Mesendoderm (in vitro differentiated cells): ENCODE results near the gene ITGA6.

ENCODE experiments used
- DNase-seq: peaks from one replicate; pipeline ENCODE4 v3.0.0; 2013
- H2AK5ac ChIP-seq: 2 replicates; pipeline ENCODE4 v1.6.1; 2013; ENCODE audit warnings: low read length, inconsistent platforms
- H2BK120ac ChIP-seq: 2 replicates; pipeline ENCODE4 v1.6.1; 2013; ENCODE audit warnings: low read depth, mild to moderate bottlenecking, low read length, moderate library complexity, mixed read lengths
- H2BK15ac ChIP-seq: replicated peaks from 2 replicates; pipeline ENCODE4 v1.6.1; 2013; ENCODE audit warnings: low read depth, mild to moderate bottlenecking, moderate library complexity
- H2BK5ac ChIP-seq: 2 replicates; pipeline ENCODE4 v1.6.1; 2013; ENCODE audit warnings: low read length, inconsistent platforms
- H3K18ac ChIP-seq: 2 replicates; pipeline ENCODE4 v1.6.1; 2013; ENCODE audit warnings: mild to moderate bottlenecking, low read length, mixed read lengths
- H3K23ac ChIP-seq: one replicate; pipeline ENCODE4 v1.6.1; 2013; ENCODE audit warnings: low read length
- H3K27ac ChIP-seq: 2 replicates; pipeline ENCODE4 v1.5.1; 2013; ENCODE audit warnings: low read depth, mild to moderate bottlenecking, inconsistent platforms, low read length, moderate library complexity
- H3K27me3 ChIP-seq: 2 replicates; pipeline ENCODE4 v1.6.1; 2013; ENCODE audit warnings: low read length, control low read depth, mild to moderate bottlenecking, inconsistent platforms; ENCODE audit not compliant: insufficient read depth, poor library complexity
- H3K36me3 ChIP-seq: 2 replicates; pipeline ENCODE4 v1.6.1; 2013; ENCODE audit warnings: low read length, inconsistent platforms; ENCODE audit not compliant: control insufficient read depth, insufficient read depth
- H3K4ac ChIP-seq: one replicate; pipeline ENCODE4 v1.6.1; 2013; ENCODE audit warnings: low read depth, mild to moderate bottlenecking, low read length, moderate library complexity
- H3K4me1 ChIP-seq: 2 replicates; pipeline ENCODE4 v1.6.1; 2013; ENCODE audit warnings: low read depth, low read length, inconsistent platforms; ENCODE audit not compliant: control insufficient read depth
- H3K4me2 ChIP-seq: 2 replicates; pipeline ENCODE4 v1.6.1; 2013; ENCODE audit warnings: low read length
- H3K4me3 ChIP-seq: 2 replicates; pipeline ENCODE4 v1.5.1; 2013; ENCODE audit warnings: mild to moderate bottlenecking, low read length
- H3K56ac ChIP-seq: one replicate; pipeline ENCODE4 v1.6.1; 2013; ENCODE audit warnings: low read length
- H3K79me1 ChIP-seq: 2 replicates; pipeline ENCODE4 v1.6.1; 2013; ENCODE audit warnings: low read length, inconsistent platforms
- H3K79me2 ChIP-seq: 2 replicates; pipeline ENCODE4 v1.6.1; 2013; ENCODE audit warnings: mild to moderate bottlenecking, low read length; ENCODE audit not compliant: control insufficient read depth, insufficient read depth
- H3K9ac ChIP-seq: 2 replicates; pipeline ENCODE4 v1.6.1; 2013; ENCODE audit warnings: low read length, inconsistent platforms
- H4K5ac ChIP-seq: one replicate; pipeline ENCODE4 v1.6.1; 2013; ENCODE audit warnings: low read length
- H4K8ac ChIP-seq: one replicate; pipeline ENCODE4 v1.6.1; 2013; ENCODE audit warnings: low read depth, mild to moderate bottlenecking, control low read depth, low read length, moderate library complexity
- WGBS: extraction: QIAGEN DNeasy Blood & Tissue Kit; methylation state at CpG from one replicate; pipeline ENCODE4 v1.1.7; 2013; ENCODE audit warnings: low lambda C conversion rate, missing lambda C conversion rate; ENCODE audit not compliant: insufficient coverage; ENCODE audit errors: extremely low coverage; 5-methylcytosine and 5-hydroxymethylcytosine counted together

The ITGA6 gene

GRCh38 chr2:172461591-172462372 lies 34.4 kb downstream of the ITGA6 start:
- Histone ChIP-seq H2AK5ac (no peak overlapping the region), H3K18ac (no peak overlapping the region), H3K4me2 (no peak overlapping the region), H3K23ac (no peak overlapping the region), H4K5ac (no peak overlapping the region), H3K56ac (no peak overlapping the region), H2BK5ac (no peak overlapping the region), H3K9ac (no peak overlapping the region), H3K4me3 (no peak overlapping the region), H3K4me1 (no peaks in the 10 kb centered on the region), H3K36me3 (no peaks in the 10 kb centered on the region), H3K4ac (no peak overlapping the region), H2BK15ac (no peak overlapping the region), H3K27me3 (no peaks in the 10 kb centered on the region), H3K79me1 (no peaks in the 10 kb centered on the region), H3K79me2 (no peaks in the 10 kb centered on the region), H4K8ac (no peak overlapping the region), H2BK120ac (no peak overlapping the region), H3K27ac (no peak overlapping the region)
- peak; percentile 76 for DNase-seq
- WGBS, result no CpG with 5 or more reads among the region's 11 CpGs

- Histone ChIP-seq H3K4me3 (no peak overlapping the region), H2AK5ac (no peak overlapping the region), H2BK15ac (no peak overlapping the region), H3K79me2 (no peaks in the 10 kb centered on the region), H4K5ac (no peak overlapping the region), H3K4ac (no peak overlapping the region), H3K36me3 (no peaks in the 10 kb centered on the region), H3K4me2 (no peak overlapping the region), H2BK5ac (no peak overlapping the region), H3K56ac (no peak overlapping the region), H3K18ac (no peak overlapping the region), H3K79me1 (no peaks in the 10 kb centered on the region), H4K8ac (no peak overlapping the region), H3K27ac (no peak overlapping the region), H3K27me3 (no peaks in the 10 kb centered on the region), H3K9ac (no peak overlapping the region), H3K23ac (no peak overlapping the region), H2BK120ac (no peak overlapping the region), H3K4me1 (no peaks in the 10 kb centered on the region)
- no peak for DNase-seq
- no CpG with 5 or more reads among the region's 11 CpGs for WGBS
These were observed 35.0 kb downstream of the ITGA6 start for GRCh38 chr2:172462373-172462848.

- no peaks in the 10 kb centered on the region for H3K36me3 ChIP-seq
- no CpG with 5 or more reads among the region's 5 CpGs for WGBS
- no peak overlapping the region for H3K9ac ChIP-seq
- H3K27ac ChIP-seq, result no peak overlapping the region
- H3K79me2 ChIP-seq, result no peaks in the 10 kb centered on the region
- no peak overlapping the region for H3K56ac ChIP-seq
- no peaks in the 10 kb centered on the region for H3K27me3 ChIP-seq
- H4K5ac ChIP-seq, result no peak overlapping the region
- no peak overlapping the region for H2BK15ac ChIP-seq
- no peak overlapping the region for H3K4me3 ChIP-seq
- H3K18ac ChIP-seq, result no peak overlapping the region
- H3K4ac ChIP-seq, result no peak overlapping the region
- no peak overlapping the region for H4K8ac ChIP-seq
- no peak for DNase-seq
- no peaks in the 10 kb centered on the region for H3K4me1 ChIP-seq
- H2BK120ac ChIP-seq, result no peak overlapping the region
- H3K23ac ChIP-seq, result no peak overlapping the region
- H2BK5ac ChIP-seq, result no peak overlapping the region
- H3K79me1 ChIP-seq, result no peaks in the 10 kb centered on the region
- H2AK5ac ChIP-seq, result no peak overlapping the region
- H3K4me2 ChIP-seq, result no peak overlapping the region
These were observed 35.5 kb downstream of the ITGA6 start for GRCh38 chr2:172462849-172463381.

GRCh38 chr2:172464400-172465129 lies 37.2 kb downstream of the ITGA6 start:
- no peak overlapping the region for H3K56ac ChIP-seq
- no peak overlapping the region for H3K18ac ChIP-seq
- no peaks in the 10 kb centered on the region for H3K79me2 ChIP-seq
- H2AK5ac ChIP-seq, result no peak overlapping the region
- no peak overlapping the region for H3K27ac ChIP-seq
- H3K4me3 ChIP-seq, result no peak overlapping the region
- H3K27me3 ChIP-seq, result no peaks in the 10 kb centered on the region
- H4K8ac ChIP-seq, result no peak overlapping the region
- no peak overlapping the region for H4K5ac ChIP-seq
- no peak overlapping the region for H2BK15ac ChIP-seq
- no peak overlapping the region for H2BK120ac ChIP-seq
- H3K4me2 ChIP-seq, result no peak overlapping the region
- no peak overlapping the region for H3K9ac ChIP-seq
- no peaks in the 10 kb centered on the region for H3K36me3 ChIP-seq
- no peak overlapping the region for H3K4ac ChIP-seq
- no peak overlapping the region for H2BK5ac ChIP-seq
- H3K4me1 ChIP-seq, result no peaks in the 10 kb centered on the region
- DNase-seq, result no peak
- H3K23ac ChIP-seq, result no peak overlapping the region
- no CpG with 5 or more reads among the region's 4 CpGs for WGBS
- H3K79me1 ChIP-seq, result no peaks in the 10 kb centered on the region

GRCh38 chr2:172465417-172466334 lies 38.3 kb downstream of the ITGA6 start:
- H3K4me2 ChIP-seq, result no peak overlapping the region
- no peak overlapping the region for H2BK15ac ChIP-seq
- H3K56ac ChIP-seq, result no peak overlapping the region
- H3K4ac ChIP-seq, result no peak overlapping the region
- no peaks in the 10 kb centered on the region for H3K79me1 ChIP-seq
- no peak overlapping the region for H2AK5ac ChIP-seq
- no CpG with 5 or more reads among the region's 24 CpGs for WGBS
- H3K9ac ChIP-seq, result no peak overlapping the region
- H3K23ac ChIP-seq, result no peak overlapping the region
- no peak overlapping the region for H2BK5ac ChIP-seq
- no peak overlapping the region for H3K27ac ChIP-seq
- H4K8ac ChIP-seq, result no peak overlapping the region
- H3K79me2 ChIP-seq, result no peaks in the 10 kb centered on the region
- H3K4me1 ChIP-seq, result no peaks in the 10 kb centered on the region
- peak; percentile 75 for DNase-seq
- H3K4me3 ChIP-seq, result no peak overlapping the region
- no peak overlapping the region for H2BK120ac ChIP-seq
- H3K18ac ChIP-seq, result no peak overlapping the region
- no peaks in the 10 kb centered on the region for H3K27me3 ChIP-seq
- H4K5ac ChIP-seq, result no peak overlapping the region
- H3K36me3 ChIP-seq, result no peaks in the 10 kb centered on the region
